ENCODE measurements around the gene WDR7. TPM values are rescaled to one million over a fixed set of nuclear protein-coding genes. Genes with fewer than 3 reads are reported as not detected.
A peak's percentile ranks its signal among the peaks of the same experiment; 100 is the strongest.

The WDR7 gene
- total RNA-seq, 1 experiment from 2014 or later, result 20.9 TPM

DNA sequence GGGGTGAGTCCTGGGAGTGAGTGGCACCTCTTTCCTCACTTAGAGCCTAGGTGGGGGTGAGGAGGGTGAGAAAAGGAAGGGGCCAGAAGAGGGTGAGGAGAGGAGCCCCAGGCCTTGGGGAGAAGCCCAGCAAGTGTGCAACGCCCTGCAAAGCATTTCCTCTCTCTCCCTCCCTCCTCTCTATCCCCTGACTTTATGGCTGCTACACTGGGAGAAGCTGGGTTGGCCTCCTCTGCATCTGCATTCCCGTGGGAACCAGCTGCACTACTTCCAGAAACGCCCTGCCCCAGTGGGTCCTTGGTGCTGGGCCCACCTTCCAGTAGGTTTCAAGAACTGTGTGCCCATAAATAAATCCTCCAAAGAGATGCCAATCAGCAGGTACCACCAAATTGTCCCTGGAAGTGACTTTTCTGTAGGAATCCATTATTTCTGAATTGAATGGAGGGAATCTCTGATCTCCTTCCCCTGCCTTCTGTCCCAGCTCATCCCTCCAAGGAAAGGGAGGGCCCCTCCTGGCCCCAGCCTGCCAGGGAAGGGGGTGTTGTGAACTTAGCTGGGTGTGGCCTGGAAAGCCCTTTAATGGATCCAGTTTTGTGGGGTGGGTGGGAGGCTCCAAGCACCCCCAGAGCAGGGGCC, 400.0 kb downstream of the WDR7 start:
- no peak overlapping the region for H2AFZ ChIP-seq (ENCODE audit: low read length)
- no peak overlapping the region for H3K27ac ChIP-seq (ENCODE audit: low read length)
- no peak for DNase-seq
- no peaks in the 10 kb centered on the region for H3K27me3 ChIP-seq (ENCODE audit: low read length)
- no peaks in the 10 kb centered on the region for H3K36me3 ChIP-seq (ENCODE audit: insufficient read depth, low read length)
- no peak overlapping the region for H3K9ac ChIP-seq (ENCODE audit: low read length)
- no peak overlapping the region for H3K4me3 ChIP-seq (ENCODE audit: low read length)
- no peaks in the 10 kb centered on the region for H3K9me3 ChIP-seq (ENCODE audit: low read length)
- no peaks in the 10 kb centered on the region for H3K9me2 ChIP-seq (replicated peaks; ENCODE audit: insufficient read depth, low read length)
- peaks cover 13% of the 10 kb centered on the region; the same call in 1 of the 2 replicates for H4K20me1 ChIP-seq (ENCODE audit: insufficient read depth, low read depth, low read length)
- no peaks in the 10 kb centered on the region for H3K79me2 ChIP-seq (ENCODE audit: low read length)
- H3K4me2 ChIP-seq (ENCODE audit: low read depth, low read length, poor library complexity, severe bottlenecking), result no peak overlapping the region
- no peaks in the 10 kb centered on the region for H3K4me1 ChIP-seq (ENCODE audit: low read length)

DNA sequence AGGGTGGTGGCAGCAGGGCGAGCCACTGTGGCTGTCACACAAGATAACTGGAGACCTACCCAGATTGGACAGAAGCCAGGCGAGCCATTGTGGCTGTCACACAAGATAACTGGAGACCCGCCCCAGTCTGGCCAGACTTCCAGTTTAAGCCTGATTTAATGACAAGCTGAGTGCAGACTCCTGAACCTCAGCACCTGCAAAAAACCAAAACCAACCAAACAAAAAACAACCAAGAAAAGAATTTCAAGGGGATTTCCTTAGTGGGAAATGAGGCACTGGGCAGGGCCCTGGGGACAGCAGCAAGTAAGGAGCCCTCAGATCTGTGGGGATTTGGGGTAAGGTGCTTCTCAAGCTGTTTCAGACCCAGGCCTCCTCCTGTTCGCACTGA, 400.5 kb downstream of the WDR7 start:
- Histone ChIP-seq H3K36me3 (ENCODE audit: insufficient read depth, low read length) (no peaks in the 10 kb centered on the region), H3K27me3 (ENCODE audit: low read length) (no peaks in the 10 kb centered on the region), H3K9ac (ENCODE audit: low read length) (no peak overlapping the region), H4K20me1 (ENCODE audit: insufficient read depth, low read depth, low read length) (peaks cover 13% of the 10 kb centered on the region; the same call in 1 of the 2 replicates), H3K9me3 (ENCODE audit: low read length) (no peaks in the 10 kb centered on the region), H3K9me2 (replicated peaks; ENCODE audit: insufficient read depth, low read length) (no peaks in the 10 kb centered on the region), H3K27ac (ENCODE audit: low read length) (no peak overlapping the region), H2AFZ (ENCODE audit: low read length) (no peak overlapping the region), H3K4me3 (ENCODE audit: low read length) (no peak overlapping the region), H3K4me2 (ENCODE audit: low read depth, low read length, poor library complexity, severe bottlenecking) (no peak overlapping the region), H3K79me2 (ENCODE audit: low read length) (no peaks in the 10 kb centered on the region), H3K4me1 (ENCODE audit: low read length) (no peaks in the 10 kb centered on the region)
- DNase-seq, result no peak

DNA sequence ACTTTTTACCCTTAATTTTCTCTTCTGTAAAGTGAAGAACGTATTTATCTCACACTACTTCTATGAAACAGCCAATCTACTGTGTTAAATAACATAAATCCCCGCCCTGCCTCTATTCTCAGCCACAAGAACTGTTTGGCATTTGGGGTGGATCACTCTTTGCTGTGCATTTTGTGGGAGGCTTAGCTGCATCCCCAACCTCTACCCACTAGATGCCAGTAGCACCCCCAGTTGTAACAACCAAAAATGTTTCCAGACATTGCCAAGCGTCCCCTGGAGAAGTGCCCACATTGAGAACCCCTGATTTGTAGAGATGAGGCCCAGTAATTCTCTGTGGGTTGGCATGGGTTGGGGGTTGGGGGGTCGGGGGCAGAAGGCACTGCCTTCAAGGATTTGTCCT, 401.0 kb downstream of the WDR7 start:
- no peak overlapping the region for H3K4me2 ChIP-seq (ENCODE audit: low read depth, low read length, poor library complexity, severe bottlenecking)
- no peaks in the 10 kb centered on the region for H3K27me3 ChIP-seq (ENCODE audit: low read length)
- H3K27ac ChIP-seq (ENCODE audit: low read length), result no peak overlapping the region
- DNase-seq, result peak; percentile 69
- no peaks in the 10 kb centered on the region for H3K36me3 ChIP-seq (ENCODE audit: insufficient read depth, low read length)
- no peak overlapping the region for H3K4me3 ChIP-seq (ENCODE audit: low read length)
- no peaks in the 10 kb centered on the region for H3K9me3 ChIP-seq (ENCODE audit: low read length)
- peaks cover 13% of the 10 kb centered on the region; the same call in 1 of the 2 replicates for H4K20me1 ChIP-seq (ENCODE audit: insufficient read depth, low read depth, low read length)
- H2AFZ ChIP-seq (ENCODE audit: low read length), result no peak overlapping the region
- H3K79me2 ChIP-seq (ENCODE audit: low read length), result no peaks in the 10 kb centered on the region
- H3K4me1 ChIP-seq (ENCODE audit: low read length), result no peaks in the 10 kb centered on the region
- H3K9ac ChIP-seq (ENCODE audit: low read length), result no peak overlapping the region
- no peaks in the 10 kb centered on the region for H3K9me2 ChIP-seq (replicated peaks; ENCODE audit: insufficient read depth, low read length)

DNA sequence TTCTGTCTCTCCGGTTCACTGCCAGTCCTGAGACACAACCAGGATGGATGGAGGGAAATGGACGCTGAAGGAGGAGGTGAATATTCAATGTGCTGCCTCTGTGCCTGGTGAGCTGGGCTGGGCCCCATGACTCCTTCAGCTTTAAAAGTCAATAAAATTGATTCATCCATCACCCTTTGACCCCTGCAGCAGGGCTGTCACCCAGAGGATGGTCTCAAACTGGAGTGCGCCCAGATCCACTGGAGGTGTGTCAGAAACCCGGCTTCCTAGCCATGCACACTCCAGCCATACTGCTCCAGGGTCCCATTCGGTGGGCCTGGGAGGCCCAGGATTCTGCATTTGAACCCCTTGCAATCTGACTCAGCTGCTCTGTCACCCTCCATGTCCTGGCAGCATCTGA, 401.6 kb downstream of the WDR7 start:
- Histone ChIP-seq H3K9me3 (ENCODE audit: low read length) (no peaks in the 10 kb centered on the region), H3K4me3 (ENCODE audit: low read length) (no peak overlapping the region), H3K27me3 (ENCODE audit: low read length) (no peaks in the 10 kb centered on the region), H3K9me2 (replicated peaks; ENCODE audit: insufficient read depth, low read length) (no peaks in the 10 kb centered on the region), H3K27ac (ENCODE audit: low read length) (no peak overlapping the region), H3K9ac (ENCODE audit: low read length) (no peak overlapping the region), H3K4me1 (ENCODE audit: low read length) (no peaks in the 10 kb centered on the region), H2AFZ (ENCODE audit: low read length) (no peak overlapping the region), H3K4me2 (ENCODE audit: low read depth, low read length, poor library complexity, severe bottlenecking) (no peak overlapping the region), H4K20me1 (ENCODE audit: insufficient read depth, low read depth, low read length) (peaks cover 13% of the 10 kb centered on the region; the same call in 1 of the 2 replicates), H3K79me2 (ENCODE audit: low read length) (no peaks in the 10 kb centered on the region), H3K36me3 (ENCODE audit: insufficient read depth, low read length) (no peaks in the 10 kb centered on the region)
- no peak for DNase-seq

DNA sequence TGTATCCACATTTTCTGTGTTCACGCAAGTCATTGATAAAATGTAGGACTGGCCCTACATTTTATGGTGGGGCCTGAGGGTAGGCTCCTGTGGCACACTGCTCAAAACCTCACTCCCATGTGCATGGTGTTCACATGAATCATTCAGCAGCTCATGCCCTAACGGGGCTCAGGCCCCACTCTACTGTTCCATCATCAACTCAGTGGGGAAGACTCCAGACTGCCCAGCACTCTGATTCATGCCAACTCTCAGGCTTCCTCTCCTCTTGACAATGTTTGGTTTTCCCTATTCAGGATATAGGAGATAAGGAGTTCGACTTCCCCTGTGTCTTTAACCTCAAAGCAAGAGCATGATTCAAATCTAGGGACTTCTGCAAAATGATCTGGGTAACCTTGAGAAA, 403.7 kb downstream of the WDR7 start:
- Histone ChIP-seq H3K36me3 (ENCODE audit: insufficient read depth, low read length) (no peaks in the 10 kb centered on the region), H3K4me3 (ENCODE audit: low read length) (no peak overlapping the region), H3K9ac (ENCODE audit: low read length) (no peak overlapping the region), H3K79me2 (ENCODE audit: low read length) (no peaks in the 10 kb centered on the region), H4K20me1 (ENCODE audit: insufficient read depth, low read depth, low read length) (peaks cover 20% of the 10 kb centered on the region; the same call in 1 of the 2 replicates), H3K4me2 (ENCODE audit: low read depth, low read length, poor library complexity, severe bottlenecking) (no peak overlapping the region), H2AFZ (ENCODE audit: low read length) (no peak overlapping the region), H3K9me3 (ENCODE audit: low read length) (no peaks in the 10 kb centered on the region), H3K27me3 (ENCODE audit: low read length) (no peaks in the 10 kb centered on the region), H3K27ac (ENCODE audit: low read length) (no peak overlapping the region), H3K4me1 (ENCODE audit: low read length) (no peaks in the 10 kb centered on the region), H3K9me2 (replicated peaks; ENCODE audit: insufficient read depth, low read length) (no peaks in the 10 kb centered on the region)
- no peak for DNase-seq

DNA sequence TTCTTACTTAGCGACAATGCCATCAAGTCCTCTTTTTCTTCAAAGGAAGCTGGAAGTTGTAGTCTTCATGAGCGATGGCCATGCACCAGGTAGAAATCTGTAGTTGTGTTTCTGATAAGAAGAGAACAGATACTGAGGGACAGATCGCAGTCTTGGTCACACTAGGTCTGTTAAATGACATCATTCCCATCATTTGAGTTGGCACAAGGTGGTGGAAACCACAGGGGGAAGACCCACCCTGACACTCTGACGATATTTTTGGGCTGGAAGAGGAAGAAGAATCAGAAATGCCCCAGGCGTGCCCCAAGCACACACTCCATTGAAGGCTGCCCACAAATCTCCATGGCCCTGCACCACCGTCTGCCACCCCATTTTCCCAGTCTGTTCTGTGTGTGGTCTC, 406.7 kb downstream of the WDR7 start:
- no peak overlapping the region for H2AFZ ChIP-seq (ENCODE audit: low read length)
- no peaks in the 10 kb centered on the region for H3K9me2 ChIP-seq (replicated peaks; ENCODE audit: insufficient read depth, low read length)
- no peaks in the 10 kb centered on the region for H3K27me3 ChIP-seq (ENCODE audit: low read length)
- no peak overlapping the region for H3K4me3 ChIP-seq (ENCODE audit: low read length)
- no peak for DNase-seq
- H3K9me3 ChIP-seq (ENCODE audit: low read length), result no peaks in the 10 kb centered on the region
- H3K4me2 ChIP-seq (ENCODE audit: low read depth, low read length, poor library complexity, severe bottlenecking), result no peak overlapping the region
- no peaks in the 10 kb centered on the region for H3K79me2 ChIP-seq (ENCODE audit: low read length)
- H3K36me3 ChIP-seq (ENCODE audit: insufficient read depth, low read length), result no peaks in the 10 kb centered on the region
- no peak overlapping the region for H3K27ac ChIP-seq (ENCODE audit: low read length)
- no peaks in the 10 kb centered on the region for H3K4me1 ChIP-seq (ENCODE audit: low read length)
- no peak overlapping the region for H3K9ac ChIP-seq (ENCODE audit: low read length)
- peaks cover 18% of the 10 kb centered on the region; the same call in 1 of the 2 replicates for H4K20me1 ChIP-seq (ENCODE audit: insufficient read depth, low read depth, low read length)

DNA sequence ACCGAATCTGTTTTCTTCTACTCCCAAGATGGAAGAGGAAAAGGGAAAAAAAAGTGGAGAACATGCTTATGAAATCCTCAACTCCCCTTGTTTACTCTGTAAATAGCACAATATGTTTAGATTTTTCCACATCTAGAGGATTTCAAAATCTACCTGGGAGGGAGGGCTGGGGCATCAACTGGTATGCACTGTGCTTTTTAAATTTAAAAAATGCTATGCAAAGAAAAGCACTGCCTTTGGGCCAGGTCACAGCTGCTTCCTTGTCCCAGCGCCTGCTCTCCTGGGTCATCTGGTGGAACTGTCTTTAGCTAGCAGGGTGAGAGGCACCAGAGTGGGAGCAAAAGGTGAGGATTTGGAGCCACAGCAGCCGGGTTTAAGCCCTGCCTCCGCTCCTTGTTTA, 407.6 kb downstream of the WDR7 start:
- H3K4me1 ChIP-seq (ENCODE audit: low read length), result no peaks in the 10 kb centered on the region
- H3K4me3 ChIP-seq (ENCODE audit: low read length), result no peak overlapping the region
- no peaks in the 10 kb centered on the region for H3K9me2 ChIP-seq (replicated peaks; ENCODE audit: insufficient read depth, low read length)
- no peaks in the 10 kb centered on the region for H3K79me2 ChIP-seq (ENCODE audit: low read length)
- H3K9me3 ChIP-seq (ENCODE audit: low read length), result no peaks in the 10 kb centered on the region
- H4K20me1 ChIP-seq (ENCODE audit: insufficient read depth, low read depth, low read length), result peaks cover 20% of the 10 kb centered on the region; the same call in 1 of the 2 replicates
- no peak overlapping the region for H3K27ac ChIP-seq (ENCODE audit: low read length)
- no peak overlapping the region for H3K4me2 ChIP-seq (ENCODE audit: low read depth, low read length, poor library complexity, severe bottlenecking)
- no peak overlapping the region for H2AFZ ChIP-seq (ENCODE audit: low read length)
- H3K36me3 ChIP-seq (ENCODE audit: insufficient read depth, low read length), result no peaks in the 10 kb centered on the region
- H3K27me3 ChIP-seq (ENCODE audit: low read length), result no peaks in the 10 kb centered on the region
- no peak for DNase-seq
- H3K9ac ChIP-seq (ENCODE audit: low read length), result no peak overlapping the region

DNA sequence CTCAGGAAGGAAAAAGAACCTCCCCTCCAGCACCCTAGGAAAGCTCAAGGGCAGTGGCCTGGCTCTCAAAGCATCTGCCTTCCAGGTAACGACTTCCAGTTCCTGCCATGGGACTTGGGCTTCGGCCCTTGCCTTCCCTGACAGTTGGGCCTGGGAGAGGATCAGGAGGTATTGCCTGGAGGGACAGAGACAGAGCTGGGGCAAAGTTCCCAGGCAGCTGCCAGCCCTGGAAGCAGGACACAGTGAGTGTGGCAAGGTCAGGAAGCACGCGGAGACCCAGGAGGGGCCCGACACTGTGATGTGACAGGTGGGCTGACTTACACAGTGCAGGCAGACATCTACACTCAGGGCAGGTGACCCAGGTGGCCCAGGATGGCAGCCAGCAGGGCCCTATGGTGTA, 408.2 kb downstream of the WDR7 start:
- Histone ChIP-seq H4K20me1 (ENCODE audit: insufficient read depth, low read depth, low read length) (peaks cover 20% of the 10 kb centered on the region; the same call in 1 of the 2 replicates), H3K27ac (ENCODE audit: low read length) (no peak overlapping the region), H3K9me2 (replicated peaks; ENCODE audit: insufficient read depth, low read length) (no peaks in the 10 kb centered on the region), H3K9ac (ENCODE audit: low read length) (no peak overlapping the region), H3K4me2 (ENCODE audit: low read depth, low read length, poor library complexity, severe bottlenecking) (no peak overlapping the region), H3K9me3 (ENCODE audit: low read length) (no peaks in the 10 kb centered on the region), H3K4me1 (ENCODE audit: low read length) (no peaks in the 10 kb centered on the region), H3K4me3 (ENCODE audit: low read length) (no peak overlapping the region), H3K79me2 (ENCODE audit: low read length) (no peaks in the 10 kb centered on the region), H3K27me3 (ENCODE audit: low read length) (no peaks in the 10 kb centered on the region), H3K36me3 (ENCODE audit: insufficient read depth, low read length) (no peaks in the 10 kb centered on the region), H2AFZ (ENCODE audit: low read length) (no peak overlapping the region)
- DNase-seq, result no peak

Data from Karpas-422 (cell line).